Measurements from ENCODE around the gene FADS6. TPM values are rescaled to one million over a fixed set of nuclear protein-coding genes. Genes with fewer than 3 reads are reported as not detected.
"Not testable (repeated sequence)": the region's sequence is repeated elsewhere in the genome, so short reads cannot be mapped to it uniquely, and the experiment has no call there.

Gene FADS6
- total RNA-seq, 1 donor from 2014 or later = not detected

GRCh38 chr17:74907012-74907411 is 13.6 kb upstream of the FADS6 start:
- peaks cover 57% of the 10 kb centered on the region for H3K27me3 ChIP-seq (ENCODE audit: low read depth)
- peaks cover 13% of the 10 kb centered on the region for H3K9me3 ChIP-seq (replicated peaks)
- H3K4me1 ChIP-seq = no peaks in the 10 kb centered on the region
- intact Hi-C loops (cut with micrococcal nuclease) = no loop called here
- H3K4me3 ChIP-seq = no peak overlapping the region
- TF ChIP-seq CTCF (IDR thresholded peaks at IDR 0.05; ENCODE audit: borderline replicate concordance) = no peak
- no peak overlapping the region for H3K27ac ChIP-seq (replicated peaks)
- no peaks in the 10 kb centered on the region for H3K36me3 ChIP-seq
- DNase-seq = no peak

DNA sequence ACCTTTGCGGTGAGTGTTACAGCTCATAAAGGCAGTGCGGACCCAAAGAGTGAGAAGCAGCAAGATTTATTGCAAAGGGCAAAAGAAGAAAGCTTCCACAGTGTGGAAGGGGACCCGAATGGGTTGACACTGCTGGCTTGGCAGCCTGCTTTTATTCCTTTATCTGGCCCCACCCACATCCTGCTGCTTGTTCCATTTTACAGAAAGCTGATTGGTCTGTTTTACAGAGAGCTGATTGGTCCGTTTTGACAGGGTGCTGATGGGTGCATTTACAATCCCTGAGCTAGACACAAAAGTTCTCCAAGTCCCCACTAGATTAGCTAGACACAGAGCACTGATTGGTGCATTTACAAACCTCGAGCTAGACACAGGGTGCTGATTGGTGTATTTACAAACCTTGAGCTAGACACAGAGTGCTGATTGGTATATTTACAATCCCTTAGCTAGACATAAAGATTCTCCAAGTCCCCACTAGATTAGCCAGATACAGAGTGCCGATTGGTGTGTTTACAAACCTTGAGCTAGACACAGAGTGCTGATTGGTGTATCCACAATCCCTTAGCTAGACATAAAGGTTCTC is 12.9 kb upstream of the FADS6 start:
- H3K27ac ChIP-seq (replicated peaks); H3K4me3 ChIP-seq; H3K4me1 ChIP-seq; DNase-seq; intact Hi-C loops (cut with micrococcal nuclease); H3K36me3 ChIP-seq: not testable (repeated sequence)
- H3K27me3 ChIP-seq (ENCODE audit: low read depth) = peaks cover 57% of the 10 kb centered on the region
- H3K9me3 ChIP-seq (replicated peaks) = peaks cover 13% of the 10 kb centered on the region

DNA sequence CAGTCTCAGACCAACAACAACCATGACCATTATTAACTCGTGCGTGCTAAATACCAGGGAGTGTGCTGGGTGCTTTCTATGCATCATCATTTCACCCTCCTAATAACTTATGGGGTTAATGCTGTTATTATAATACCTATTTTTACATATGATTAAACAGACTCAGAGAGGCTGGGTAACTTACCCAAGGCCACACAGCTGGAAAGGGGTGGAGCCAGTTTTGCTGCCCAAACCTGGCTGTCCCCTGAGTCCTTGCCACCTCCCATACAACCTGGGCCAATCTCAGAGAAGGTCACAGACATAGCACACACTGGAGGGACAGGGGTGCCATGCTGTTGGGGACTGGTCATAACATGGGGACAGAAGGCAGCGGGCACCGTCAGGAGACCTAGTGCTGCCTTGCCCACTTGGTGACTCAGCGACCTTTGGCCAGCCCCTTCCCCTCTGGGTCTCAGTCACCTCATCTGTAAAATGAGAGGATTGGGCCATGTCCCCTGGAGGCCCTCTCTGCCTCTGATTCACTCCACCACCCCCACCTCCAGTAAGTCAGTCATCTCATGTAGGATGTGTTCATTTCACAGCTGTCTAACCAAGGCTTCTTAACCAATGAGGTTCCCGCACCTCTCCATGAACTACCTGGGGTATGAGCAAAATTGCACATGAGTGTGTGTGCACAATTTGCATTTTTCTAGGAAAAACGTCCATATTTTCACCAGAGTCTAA is 11.4 kb upstream of the FADS6 start:
- intact Hi-C loops (cut with micrococcal nuclease) = no loop called here
- DNase-seq = no peak
- Histone ChIP-seq H3K4me3 (no peak overlapping the region), H3K27me3 (ENCODE audit: low read depth) (peaks cover 57% of the 10 kb centered on the region), H3K9me3 (replicated peaks) (peaks cover 13% of the 10 kb centered on the region), H3K36me3 (no peaks in the 10 kb centered on the region), H3K4me1 (no peaks in the 10 kb centered on the region), H3K27ac (replicated peaks) (no peak overlapping the region)
- no peak for TF ChIP-seq CTCF (IDR thresholded peaks at IDR 0.05; ENCODE audit: borderline replicate concordance)

DNA sequence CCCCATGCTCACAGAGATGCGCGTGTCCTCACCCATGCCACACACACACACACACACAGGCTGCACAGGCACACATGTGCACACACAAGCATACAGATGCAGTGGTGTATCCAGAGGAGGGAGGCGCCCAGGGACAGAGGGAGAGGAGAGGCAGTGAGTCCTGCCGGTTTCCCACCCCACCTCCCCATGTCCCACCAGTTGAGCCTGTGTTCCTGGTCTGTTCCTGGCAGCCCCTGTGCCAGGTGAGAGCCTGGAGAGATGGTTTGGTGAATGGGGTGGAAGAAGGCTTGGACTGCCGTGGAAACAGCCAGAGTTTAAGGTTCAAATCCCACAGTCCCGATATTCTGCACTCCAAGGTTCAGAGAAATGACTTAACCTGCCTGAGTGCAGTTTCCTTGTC is 10.2 kb upstream of the FADS6 start:
- Histone ChIP-seq H3K27me3 (ENCODE audit: low read depth) (peaks cover 51% of the 10 kb centered on the region), H3K4me1 (no peaks in the 10 kb centered on the region), H3K9me3 (replicated peaks) (peaks cover 3% of the 10 kb centered on the region), H3K4me3 (no peak overlapping the region), H3K36me3 (no peaks in the 10 kb centered on the region), H3K27ac (replicated peaks) (no peak overlapping the region)
- TF ChIP-seq CTCF (IDR thresholded peaks at IDR 0.05; ENCODE audit: borderline replicate concordance) = no peak
- no peak for DNase-seq
- intact Hi-C loops (cut with micrococcal nuclease) = no loop called here

GRCh38 chr17:74903034-74903433 is 9.6 kb upstream of the FADS6 start:
- Histone ChIP-seq H3K27me3 (ENCODE audit: low read depth) (peaks cover 50% of the 10 kb centered on the region), H3K4me1 (no peaks in the 10 kb centered on the region), H3K4me3 (no peak overlapping the region), H3K9me3 (replicated peaks) (no peaks in the 10 kb centered on the region), H3K36me3 (no peaks in the 10 kb centered on the region), H3K27ac (replicated peaks) (no peak overlapping the region)
- no peak for DNase-seq
- no peak for TF ChIP-seq CTCF (IDR thresholded peaks at IDR 0.05; ENCODE audit: borderline replicate concordance)
- intact Hi-C loops (cut with micrococcal nuclease) = no loop called here

Data from left ventricle myocardium inferior (tissue), 1 donor.